ENCODE measurements around the gene COG6.

COG6 gene

DNA sequence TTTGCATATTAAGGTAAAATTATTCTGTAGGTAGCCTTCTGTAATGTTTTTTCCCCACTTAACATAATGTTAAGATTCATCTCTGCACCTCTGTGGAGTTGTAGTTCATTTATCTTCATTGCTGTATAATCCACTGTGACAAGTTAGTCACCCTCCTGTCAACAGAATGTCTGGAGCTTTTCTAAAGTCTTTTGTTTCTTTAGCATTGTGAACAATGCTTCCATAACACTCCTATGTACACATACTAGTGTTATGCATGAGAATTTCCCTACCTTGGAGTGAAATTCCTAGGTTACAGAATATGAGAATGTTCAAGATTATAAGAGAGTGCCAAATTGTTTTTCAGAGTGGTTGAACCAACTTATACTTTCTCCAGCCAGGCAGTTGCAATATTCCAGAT is 113.5 kb downstream of the COG6 start:
- no peak overlapping the region for H3K4me2 ChIP-seq (ENCODE audit: low read length)
- no peak overlapping the region for H3K4me3 ChIP-seq (ENCODE audit: low read depth, low read length)
- H2BK5ac ChIP-seq (ENCODE audit: low read depth, low read length, poor library complexity), result no peak overlapping the region
- no peak overlapping the region for H2BK120ac ChIP-seq (ENCODE audit: insufficient read depth, low read length, poor library complexity)
- H4K8ac ChIP-seq (ENCODE audit: low read depth, low read length), result no peak overlapping the region
- no peak overlapping the region for H4K91ac ChIP-seq (ENCODE audit: low read depth, low read length)
- no peak overlapping the region for H2AK5ac ChIP-seq (ENCODE audit: low read length)
- H3K4ac ChIP-seq (ENCODE audit: low read depth, low read length), result no peak overlapping the region
- no peak overlapping the region for H3K14ac ChIP-seq (ENCODE audit: low read length)
- no peak overlapping the region for H3K27ac ChIP-seq (ENCODE audit: low read depth, low read length)
- H2AFZ ChIP-seq (ENCODE audit: insufficient read depth, low read length, poor library complexity), result no peak overlapping the region
- no peak overlapping the region for H3K23ac ChIP-seq (ENCODE audit: low read length)
- no peaks in the 10 kb centered on the region for H3K27me3 ChIP-seq (ENCODE audit: insufficient read depth, low read length)
- H4K12ac ChIP-seq (ENCODE audit: low read depth, low read length), result no peak overlapping the region
- no peak overlapping the region for H3K18ac ChIP-seq (ENCODE audit: low read length)
- H3K79me2 ChIP-seq (ENCODE audit: control insufficient read depth, insufficient read depth, low read length, poor library complexity), result no peaks in the 10 kb centered on the region
- peaks cover 0 to 2% of the 10 kb centered on the region in 2 experiments for H3K36me3 ChIP-seq (ENCODE audit: control insufficient read depth in 1 of 2, insufficient read depth in 2 of 2, low read length in 2 of 2)
- no peak overlapping the region for H3K9ac ChIP-seq (ENCODE audit: low read length)
- H3K4me1 ChIP-seq (ENCODE audit: control insufficient read depth in 1 of 2, insufficient read depth in 2 of 2, low read length in 2 of 2), result peaks cover 0 to 6% of the 10 kb centered on the region in 2 experiments
- peaks cover 2% of the 10 kb centered on the region for H3K9me3 ChIP-seq (ENCODE audit: insufficient read depth, low read depth, low read length)
- H2BK12ac ChIP-seq (ENCODE audit: low read length), result no peak overlapping the region
- peaks cover 2% of the 10 kb centered on the region for H3K79me1 ChIP-seq (ENCODE audit: low read length)
- DNase-seq, result no peak

DNA sequence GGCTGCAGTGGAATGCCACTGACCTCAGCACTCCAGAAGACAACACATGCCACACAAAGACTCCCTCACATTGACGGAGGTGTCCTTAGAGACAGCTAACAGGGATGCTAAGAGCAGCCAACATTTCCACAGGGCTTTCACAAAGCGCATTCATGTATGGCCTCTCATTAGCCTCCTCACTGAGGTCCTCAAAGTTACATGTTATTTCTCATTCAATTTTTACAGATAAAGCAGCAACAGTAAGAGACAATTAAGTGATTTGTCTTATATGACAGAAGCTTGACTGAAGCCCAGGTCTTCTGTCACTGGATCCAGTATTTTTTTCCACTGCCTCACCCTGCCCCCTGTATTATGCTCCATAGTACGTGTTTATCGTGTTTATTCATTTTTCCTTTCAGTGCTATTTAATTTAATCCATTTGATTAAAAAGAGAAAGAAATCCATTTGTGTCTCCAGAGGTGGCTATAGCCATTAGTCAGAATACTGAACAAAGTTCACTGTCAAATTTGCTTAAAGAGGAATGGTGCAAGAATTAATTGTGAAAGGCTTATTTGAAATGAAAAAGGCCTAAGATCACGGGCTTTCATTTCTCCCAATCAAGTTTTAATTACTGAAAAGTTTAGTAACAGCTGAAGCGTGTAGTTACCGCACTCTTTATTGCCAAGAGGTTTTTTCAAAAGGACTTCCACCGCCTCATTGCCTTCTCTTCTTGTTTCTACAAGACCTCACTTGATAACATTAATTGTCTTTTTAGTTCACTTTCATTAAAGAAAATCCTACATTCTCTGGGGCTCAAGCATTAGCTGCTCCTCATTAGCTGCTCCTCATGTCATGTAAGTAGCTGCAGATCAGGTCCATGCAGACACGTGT is 115.0 kb downstream of the COG6 start:
- peaks cover 0 to 8% of the 10 kb centered on the region in 2 experiments for H3K4me1 ChIP-seq (ENCODE audit: control insufficient read depth in 1 of 2, insufficient read depth in 2 of 2, low read length in 2 of 2)
- no peak overlapping the region for H2BK5ac ChIP-seq (ENCODE audit: low read depth, low read length, poor library complexity)
- no CpG with 5 or more reads among the region's 9 CpGs for WGBS (ENCODE audit: extremely low coverage, insufficient coverage, insufficient read length)

DNA sequence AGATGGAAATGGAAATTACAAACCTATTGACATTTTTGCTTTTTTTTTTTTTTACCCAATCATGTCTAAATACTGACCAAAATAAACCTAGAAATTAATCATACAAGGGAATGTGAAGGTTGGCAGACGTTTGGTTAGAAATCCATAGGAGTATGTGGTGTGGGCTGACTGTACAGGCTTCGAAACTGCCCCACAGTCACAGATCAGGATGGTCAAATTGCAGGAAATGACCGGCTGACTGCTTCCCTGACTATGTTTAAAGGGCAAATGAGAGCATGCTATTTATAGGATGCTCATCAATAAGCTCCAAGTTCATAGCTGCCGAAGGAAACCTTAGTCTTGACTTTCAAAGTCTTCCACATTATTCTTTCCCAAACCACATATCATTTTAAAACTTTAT is 118.4 kb downstream of the COG6 start:
- Histone ChIP-seq H3K4me2 (ENCODE audit: low read length) (no peak overlapping the region), H3K14ac (ENCODE audit: low read length) (no peak overlapping the region), H2BK12ac (ENCODE audit: low read length) (no peak overlapping the region), H3K4ac (ENCODE audit: low read depth, low read length) (no peak overlapping the region), H3K27ac (ENCODE audit: low read depth, low read length) (no peak overlapping the region), H2BK120ac (ENCODE audit: insufficient read depth, low read length, poor library complexity) (no peak overlapping the region), H4K12ac (ENCODE audit: low read depth, low read length) (no peak overlapping the region), H2AK5ac (ENCODE audit: low read length) (no peak overlapping the region), H3K79me1 (ENCODE audit: low read length) (peaks cover 13% of the 10 kb centered on the region), H3K4me1 (ENCODE audit: control insufficient read depth in 1 of 2, insufficient read depth in 2 of 2, low read length in 2 of 2) (peaks cover 4 to 9% of the 10 kb centered on the region in 2 experiments), H3K9ac (ENCODE audit: low read length) (no peak overlapping the region), H3K9me3 (ENCODE audit: insufficient read depth, low read depth, low read length) (peaks cover 2% of the 10 kb centered on the region), H4K91ac (ENCODE audit: low read depth, low read length) (no peak overlapping the region), H4K8ac (ENCODE audit: low read depth, low read length) (no peak overlapping the region), H2BK5ac (ENCODE audit: low read depth, low read length, poor library complexity) (no peak overlapping the region), H3K23ac (ENCODE audit: low read length) (no peak overlapping the region), H2AFZ (ENCODE audit: insufficient read depth, low read length, poor library complexity) (no peak overlapping the region), H3K27me3 (ENCODE audit: insufficient read depth, low read length) (no peaks in the 10 kb centered on the region), H3K36me3 (ENCODE audit: control insufficient read depth in 1 of 2, insufficient read depth in 2 of 2, low read length in 2 of 2) (peaks cover 2 to 4% of the 10 kb centered on the region in 2 experiments), H3K18ac (ENCODE audit: low read length) (no peak overlapping the region), H3K4me3 (ENCODE audit: low read depth, low read length) (no peak overlapping the region), H3K79me2 (ENCODE audit: control insufficient read depth, insufficient read depth, low read length, poor library complexity) (peaks cover 3% of the 10 kb centered on the region)
- no peak for DNase-seq
- no CpG with 5 or more reads among the region's 4 CpGs for WGBS (ENCODE audit: extremely low coverage, insufficient coverage, insufficient read length)

More for the DNA sequence above, 115.0 kb downstream of the COG6 start:
- Histone ChIP-seq H3K14ac (ENCODE audit: low read length) (no peak overlapping the region), H3K27ac (ENCODE audit: low read depth, low read length) (no peak overlapping the region), H3K4me2 (ENCODE audit: low read length) (no peak overlapping the region), H4K91ac (ENCODE audit: low read depth, low read length) (no peak overlapping the region), H2AFZ (ENCODE audit: insufficient read depth, low read length, poor library complexity) (no peak overlapping the region), H2BK120ac (ENCODE audit: insufficient read depth, low read length, poor library complexity) (peak overlapping the region; percentile 20), H2BK12ac (ENCODE audit: low read length) (peak overlapping the region; percentile 70), H3K4ac (ENCODE audit: low read depth, low read length) (no peak overlapping the region), H2AK5ac (ENCODE audit: low read length) (no peak overlapping the region), H3K9ac (ENCODE audit: low read length) (no peak overlapping the region), H3K27me3 (ENCODE audit: insufficient read depth, low read length) (no peaks in the 10 kb centered on the region), H3K4me3 (ENCODE audit: low read depth, low read length) (no peak overlapping the region), H3K9me3 (ENCODE audit: insufficient read depth, low read depth, low read length) (peaks cover 2% of the 10 kb centered on the region), H4K8ac (ENCODE audit: low read depth, low read length) (no peak overlapping the region), H3K36me3 (ENCODE audit: control insufficient read depth in 1 of 2, insufficient read depth in 2 of 2, low read length in 2 of 2) (peaks cover 0 to 2% of the 10 kb centered on the region in 2 experiments), H3K79me2 (ENCODE audit: control insufficient read depth, insufficient read depth, low read length, poor library complexity) (no peaks in the 10 kb centered on the region), H3K23ac (ENCODE audit: low read length) (no peak overlapping the region), H4K12ac (ENCODE audit: low read depth, low read length) (no peak overlapping the region), H3K18ac (ENCODE audit: low read length) (no peak overlapping the region), H3K79me1 (ENCODE audit: low read length) (peaks cover 5% of the 10 kb centered on the region)
- DNase-seq, result no peak

DNA sequence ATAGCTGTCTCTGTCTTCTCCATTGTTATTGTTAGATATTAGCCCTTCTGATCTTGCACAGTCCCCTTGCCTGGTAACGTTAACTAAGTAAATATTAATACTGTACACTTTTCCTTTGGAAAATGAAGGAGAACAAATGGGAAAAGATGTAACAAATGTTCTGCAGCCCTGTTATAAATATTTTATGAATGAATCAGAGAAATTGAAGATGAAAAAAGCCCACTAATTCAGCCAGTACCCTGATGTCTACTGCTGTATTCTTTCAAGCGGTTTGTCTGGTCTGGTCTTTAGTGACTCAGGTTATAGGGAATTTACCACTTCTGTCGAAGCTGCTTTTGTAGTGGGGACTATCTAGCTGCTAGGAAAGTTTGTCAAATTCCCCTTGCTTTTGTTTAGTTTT is 121.0 kb downstream of the COG6 start:
- Histone ChIP-seq H3K14ac (ENCODE audit: low read length) (no peak overlapping the region), H3K23ac (ENCODE audit: low read length) (no peak overlapping the region), H3K4ac (ENCODE audit: low read depth, low read length) (no peak overlapping the region), H3K27ac (ENCODE audit: low read depth, low read length) (no peak overlapping the region), H4K91ac (ENCODE audit: low read depth, low read length) (no peak overlapping the region), H3K79me2 (ENCODE audit: control insufficient read depth, insufficient read depth, low read length, poor library complexity) (peaks cover 6% of the 10 kb centered on the region), H3K36me3 (ENCODE audit: control insufficient read depth in 1 of 2, insufficient read depth in 2 of 2, low read length in 2 of 2) (peaks cover 2% of the 10 kb centered on the region in 2 experiments), H2AFZ (ENCODE audit: insufficient read depth, low read length, poor library complexity) (no peak overlapping the region), H3K9me3 (ENCODE audit: insufficient read depth, low read depth, low read length) (peaks cover 2% of the 10 kb centered on the region), H3K4me3 (ENCODE audit: low read depth, low read length) (no peak overlapping the region), H2AK5ac (ENCODE audit: low read length) (no peak overlapping the region), H3K18ac (ENCODE audit: low read length) (no peak overlapping the region), H4K12ac (ENCODE audit: low read depth, low read length) (no peak overlapping the region), H2BK120ac (ENCODE audit: insufficient read depth, low read length, poor library complexity) (no peak overlapping the region), H3K4me2 (ENCODE audit: low read length) (no peak overlapping the region), H2BK5ac (ENCODE audit: low read depth, low read length, poor library complexity) (no peak overlapping the region), H3K9ac (ENCODE audit: low read length) (no peak overlapping the region), H3K79me1 (ENCODE audit: low read length) (peaks cover 19% of the 10 kb centered on the region), H3K4me1 (ENCODE audit: control insufficient read depth in 1 of 2, insufficient read depth in 2 of 2, low read length in 2 of 2) (peaks cover 9 to 16% of the 10 kb centered on the region in 2 experiments), H2BK12ac (ENCODE audit: low read length) (no peak overlapping the region), H4K8ac (ENCODE audit: low read depth, low read length) (no peak overlapping the region), H3K27me3 (ENCODE audit: insufficient read depth, low read length) (no peaks in the 10 kb centered on the region)
- DNase-seq, result peak; percentile 30 to 78
- no CpG with 5 or more reads among the region's 3 CpGs for WGBS (ENCODE audit: extremely low coverage, insufficient coverage, insufficient read length)

Data from trophoblast cell (in vitro differentiated cells and primary cell).